Common myeloid progenitor, CD34-positive (primary cell): ENCODE results near the gene PHF3.

ENCODE experiments used
- CTCF ChIA-PET: fragments of 350-600 bp; sonication (Branson Sonifier 250); formaldehyde crosslinking; loops from one replicate; lab custom pipeline; 2021; ENCODE audit warnings: antibody characterized with exemption; lab: Charles Lee
- POLR2A ChIA-PET: fragments of 350-600 bp; sonication (Branson Sonifier 250); formaldehyde crosslinking; loops from one replicate; lab custom pipeline; 2021; ENCODE audit warnings: antibody characterized with exemption; lab: Charles Lee
- DNase-seq, 3 donors: peaks; one replicate each; pipeline versions ENCODE4 v3.0.0 to v3.0.0-alpha.2; 2013
- H3K27ac ChIP-seq, 2 experiments: 1 replicate in 1 of 2; 2 replicates in 1 of 2; pipeline ENCODE4 v1.7.0; 2013; ENCODE audit warnings: inconsistent platforms in 2 of 2, low read length in 2 of 2, mild to moderate bottlenecking in 2 of 2, low read depth in 1 of 2, moderate library complexity in 1 of 2; ENCODE audit not compliant: severe bottlenecking in 2 of 2, insufficient read depth in 1 of 2, poor library complexity in 1 of 2
- H3K27me3 ChIP-seq, 5 experiments: replicated peaks in 2 of 5; 1 replicate in 3 of 5; 2 replicates in 2 of 5; pipeline versions ENCODE4 v1.6.1 to v1.7.0; 2013; ENCODE audit warnings: low read length in 4 of 5, mild to moderate bottlenecking in 2 of 5, moderate library complexity in 2 of 5, inconsistent platforms in 1 of 5; ENCODE audit not compliant: insufficient read depth in 5 of 5, control insufficient read depth in 4 of 5
- H3K36me3 ChIP-seq, 4 experiments: 1 replicate in 2 of 4; 2 replicates in 2 of 4; pipeline versions ENCODE4 v1.6.1 to v1.7.0; 2013; ENCODE audit warnings: low read length in 3 of 4, control low read depth in 1 of 4, mild to moderate bottlenecking in 1 of 4; ENCODE audit not compliant: control insufficient read depth in 4 of 4, insufficient read depth in 4 of 4
- H3K4me1 ChIP-seq, 4 experiments: 1 replicate in 3 of 4; 2 replicates in 1 of 4; pipeline versions ENCODE4 v1.6.1 to v1.7.1; 2013; ENCODE audit warnings: low read length in 3 of 4, mild to moderate bottlenecking in 3 of 4, control low read depth in 1 of 4, inconsistent platforms in 1 of 4, moderate library complexity in 1 of 4; ENCODE audit not compliant: control insufficient read depth in 4 of 4, insufficient read depth in 4 of 4; ENCODE audit errors: control extremely low read depth in 1 of 4
- H3K4me3 ChIP-seq, 7 experiments: 1 replicate in 4 of 7; 2 replicates in 3 of 7; pipeline versions ENCODE4 v1.5.1 to v1.7.0; 2013; ENCODE audit warnings: mild to moderate bottlenecking in 7 of 7, low read length in 6 of 7, moderate library complexity in 6 of 7, inconsistent platforms in 2 of 7, low read depth in 2 of 7, control low read depth in 1 of 7; ENCODE audit not compliant: insufficient read depth in 4 of 7, control insufficient read depth in 1 of 7; ENCODE audit errors: extremely low read depth in 1 of 7
- H3K9me3 ChIP-seq, 5 experiments: 1 replicate in 4 of 5; 2 replicates in 1 of 5; pipeline versions ENCODE4 v1.6.1 to v1.7.1; 2013; ENCODE audit warnings: low read length in 4 of 5, mild to moderate bottlenecking in 2 of 5, inconsistent platforms in 1 of 5, low read depth in 1 of 5, moderate library complexity in 1 of 5; ENCODE audit not compliant: control insufficient read depth in 4 of 5, insufficient read depth in 2 of 5; ENCODE audit errors: control extremely low read depth in 1 of 5
- WGBS: methylation state at CpG from one replicate; pipeline ENCODE4 v1.1.5; 2013; ENCODE audit not compliant: insufficient coverage; 5-methylcytosine and 5-hydroxymethylcytosine counted together

The PHF3 gene

GRCh38 chr6:63630466-63630865 lies 5.1 kb upstream of the PHF3 start:
- WGBS: 100% methylated on average over 1 of the region's 1 CpG
- peaks cover 0 to 9% (median 8%) of the 10 kb centered on the region in 4 experiments for H3K4me1 ChIP-seq
- ChIA-PET CTCF (interaction anchor here (0.9 to 1.7 kb wide), 2 partner anchors 32 to 134 kb away, joined by 3 to 4 read pairs; no protein-coding TSS in a partner anchor), POLR2A (no interaction called here)
- H3K9me3 ChIP-seq: peaks cover 0 to 2% (median 0%) of the 10 kb centered on the region in 5 experiments
- DNase-seq: no peak
- no peak overlapping the region for H3K4me3 ChIP-seq
- no peak overlapping the region for H3K27ac ChIP-seq
- H3K36me3 ChIP-seq: no peaks in the 10 kb centered on the region
- no peaks in the 10 kb centered on the region for H3K27me3 ChIP-seq

GRCh38 chr6:63634630-63635029 lies 972 bp upstream of the PHF3 start:
- Histone ChIP-seq H3K9me3 (no peaks in the 10 kb centered on the region), H3K4me3 (peak overlapping the region in 3 of 7 experiments; percentile 91 to 97 (median 96)), H3K36me3 (no peaks in the 10 kb centered on the region), H3K27me3 (no peaks in the 10 kb centered on the region), H3K27ac (no peak overlapping the region), H3K4me1 (peaks cover 3 to 35% (median 19%) of the 10 kb centered on the region in 4 experiments)
- CTCF ChIA-PET: interaction anchor here (0.9 to 2.4 kb wide), 4 partner anchors 12 to 113 kb away, joined by 3 to 13 read pairs (median 4); no protein-coding TSS in a partner anchor
- 80% methylated on average over 1 of the region's 2 CpGs for WGBS
- DNase-seq: no peak
- POLR2A ChIA-PET: interaction anchor here (0.7 to 1.9 kb wide), 3 partner anchors 37 to 130 kb away, joined by 4 to 5 read pairs (median 5); no protein-coding TSS in a partner anchor

- ChIA-PET CTCF (interaction anchor here (0.7 to 2.4 kb wide), 8 partner anchors 13 to 167 kb away, joined by 3 to 13 read pairs (median 4); no protein-coding TSS in a partner anchor), POLR2A (interaction anchor here (0.7 to 1.9 kb wide), 3 partner anchors 37 to 129 kb away, joined by 4 to 5 read pairs (median 5); no protein-coding TSS in a partner anchor)
- Histone ChIP-seq H3K27me3 (no peaks in the 10 kb centered on the region), H3K4me3 (peak overlapping the region; percentile 67 to 97 (median 94)), H3K4me1 (peaks cover 3 to 39% (median 20%) of the 10 kb centered on the region in 4 experiments), H3K27ac (peak overlapping the region in 1 of 2 experiments; percentile 98), H3K36me3 (no peaks in the 10 kb centered on the region), H3K9me3 (no peaks in the 10 kb centered on the region)
- peak in 1 of 3 donors; percentile 9 for DNase-seq
- WGBS: 7% methylated on average over 3 of the region's 5 CpGs
These were observed 401 bp upstream of the PHF3 start for GRCh38 chr6:63635215-63635587.

- peak overlapping the region; percentile 83 to 97 (median 94) for H3K4me3 ChIP-seq
- peak; percentile 30 to 54 (median 36) for DNase-seq
- peaks cover 3 to 40% (median 20%) of the 10 kb centered on the region in 4 experiments for H3K4me1 ChIP-seq
- CTCF ChIA-PET: interaction anchor here (0.7 to 2.4 kb wide), 8 partner anchors 13 to 63 kb away, joined by 3 to 13 read pairs (median 5); no protein-coding TSS in a partner anchor
- H3K9me3 ChIP-seq: no peaks in the 10 kb centered on the region
- peaks cover 0 to 3% (median 0%) of the 10 kb centered on the region in 4 experiments for H3K36me3 ChIP-seq
- POLR2A ChIA-PET: interaction anchor here (1.0 kb wide), 1 partner anchor 28 kb away, joined by 3 read pairs; no protein-coding TSS in a partner anchor
- H3K27me3 ChIP-seq: no peaks in the 10 kb centered on the region
- WGBS: 0% methylated on average over 22 of the region's 23 CpGs
- H3K27ac ChIP-seq: peak overlapping the region; percentile 96 to 98
These were observed 968 bp downstream of the PHF3 start for GRCh38 chr6:63636518-63637021.

GRCh38 chr6:63637865-63638445 lies 2.4 kb downstream of the PHF3 start:
- POLR2A ChIA-PET: no interaction called here
- peak in 1 of 3 donors; percentile 34 for DNase-seq

GRCh38 chr6:63640062-63640461 lies 4.5 kb downstream of the PHF3 start:
- CTCF ChIA-PET: interaction anchor here (2.2 kb wide), 1 partner anchor 16 kb away, joined by 7 read pairs; no protein-coding TSS in a partner anchor

More at GRCh38 chr6:63637865-63638445, 2.4 kb downstream of the PHF3 start:
- Histone ChIP-seq H3K27me3 (no peaks in the 10 kb centered on the region), H3K4me3 (peak overlapping the region in 6 of 7 experiments; percentile 91 to 97 (median 95)), H3K27ac (peak overlapping the region; percentile 96 to 98), H3K4me1 (peaks cover 3 to 40% (median 20%) of the 10 kb centered on the region in 4 experiments), H3K9me3 (no peaks in the 10 kb centered on the region), H3K36me3 (peaks cover 0 to 3% (median 2%) of the 10 kb centered on the region in 4 experiments)
- no CpG with 5 or more reads among the region's 2 CpGs for WGBS
- CTCF ChIA-PET: interaction anchor here (1.1 to 1.8 kb wide), 5 partner anchors 8 to 51 kb away, joined by 3 to 6 read pairs (median 3); no protein-coding TSS in a partner anchor

More at GRCh38 chr6:63640062-63640461, 4.5 kb downstream of the PHF3 start:
- peaks cover 3 to 36% (median 22%) of the 10 kb centered on the region in 4 experiments for H3K4me1 ChIP-seq
- no peak overlapping the region for H3K4me3 ChIP-seq
- peaks cover 0 to 3% (median 2%) of the 10 kb centered on the region in 4 experiments for H3K36me3 ChIP-seq
- WGBS: 80% methylated on average over 1 of the region's 2 CpGs
- POLR2A ChIA-PET: no interaction called here
- no peaks in the 10 kb centered on the region for H3K9me3 ChIP-seq
- peak overlapping the region in 1 of 2 experiments; percentile 15 for H3K27ac ChIP-seq
- no peaks in the 10 kb centered on the region for H3K27me3 ChIP-seq
- no peak for DNase-seq
